Left lobe of liver (tissue), 2 donors: ENCODE measurements around the gene ZCCHC7. TPM values are rescaled to one million over a fixed set of nuclear protein-coding genes. Genes with fewer than 3 reads are reported as not detected.
"Not testable (repeated sequence)": the region's sequence is repeated elsewhere in the genome, so short reads cannot be mapped to it uniquely, and the experiment has no call there.

Experiments used
- ATAC-seq: fragments of 200-7000 bp; cut with Tn5 transposase; one replicate; pipeline ENCODE4 v1.9.1; 2020; ENCODE audit warnings: mild to moderate bottlenecking, moderate library complexity
- DNase-seq: peaks from one replicate; pipeline ENCODE4 v3.0.0-alpha.2; 2020; ENCODE audit warnings: low spot score
- total RNA-seq: library from RNA; stranded (reverse); gene quantifications from one replicate; pipeline ENCODE4 v1.2.1, GENCODE V29; 2021
- donor health status: DM: no; HTN: no; CAD: no; lungs with moderate emphysema.
- donor health status: DM: no; HTN: yes; CAD: no.

Gene ZCCHC7
- total RNA-seq, 1 donor from 2014 or later = 6.5 TPM

DNA sequence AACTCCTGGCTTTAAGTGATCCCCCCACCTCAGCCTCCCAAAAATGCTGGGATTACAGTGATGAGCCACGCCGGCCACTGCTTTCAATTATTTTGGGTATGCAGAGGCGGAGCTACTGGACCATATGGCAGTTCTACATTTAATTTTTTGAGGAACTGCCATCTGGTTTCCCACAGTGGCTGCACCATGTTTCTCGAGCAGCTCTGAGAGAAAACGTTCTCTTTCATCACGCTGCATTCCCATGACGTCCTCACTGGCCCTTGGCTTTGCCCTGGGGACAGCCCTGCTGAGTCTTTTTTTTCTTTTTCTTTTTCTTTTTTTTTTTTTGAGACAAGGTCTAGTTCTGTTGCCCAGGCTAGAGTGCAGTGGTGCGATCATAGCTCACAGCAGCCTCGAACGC, 266.6 kb downstream of the ZCCHC7 start:
- no peak for ATAC-seq
- no peak for DNase-seq

DNA sequence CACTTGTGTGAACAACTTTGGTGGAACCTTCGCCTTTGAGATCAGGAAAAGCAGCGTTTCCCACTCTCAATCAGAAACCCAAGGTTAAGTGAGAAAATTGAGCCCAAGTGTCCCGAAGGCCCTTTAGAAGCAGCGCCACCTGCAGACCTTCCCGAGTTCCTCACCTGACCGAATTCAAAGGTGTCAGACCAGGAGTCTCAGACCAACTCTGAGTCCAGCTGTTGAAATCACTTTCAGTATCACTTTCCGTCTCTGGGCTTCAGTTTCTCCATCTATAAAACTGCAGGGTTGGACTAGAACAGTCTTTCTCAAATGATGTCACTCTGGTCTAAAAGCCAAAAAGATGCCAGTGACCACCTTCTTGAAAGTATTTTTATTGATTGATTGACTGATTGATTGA, 270.4 kb downstream of the ZCCHC7 start:
- ATAC-seq (peak; percentile 78), DNase-seq (no peak)

- no peak for ATAC-seq
Observed at GRCh38 chr9:37392272-37392671, 271.9 kb downstream of the ZCCHC7 start.

DNA sequence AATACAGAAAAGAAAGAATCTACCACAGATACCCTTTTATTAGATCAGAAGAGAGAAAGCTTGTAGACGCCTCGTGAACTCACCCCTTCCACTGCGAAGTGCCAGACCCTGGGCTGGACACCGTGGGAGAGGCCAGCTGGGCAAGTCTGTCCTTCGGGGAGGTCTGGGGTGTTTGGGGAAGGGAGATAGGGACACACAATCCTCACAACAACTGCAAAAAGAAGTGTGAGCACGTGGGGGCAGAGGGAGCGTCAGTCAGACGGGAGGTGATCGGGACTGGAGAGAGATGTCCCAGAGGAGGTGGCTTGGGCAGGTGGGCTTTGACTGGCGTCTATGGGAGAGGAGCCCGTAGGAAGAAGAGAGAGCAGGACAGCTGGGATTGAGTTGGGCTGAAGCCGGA, 274.9 kb downstream of the ZCCHC7 start:
- ATAC-seq (no peak), DNase-seq (no peak)

More at GRCh38 chr9:37392272-37392671, 271.9 kb downstream of the ZCCHC7 start:
- DNase-seq = no peak

DNA sequence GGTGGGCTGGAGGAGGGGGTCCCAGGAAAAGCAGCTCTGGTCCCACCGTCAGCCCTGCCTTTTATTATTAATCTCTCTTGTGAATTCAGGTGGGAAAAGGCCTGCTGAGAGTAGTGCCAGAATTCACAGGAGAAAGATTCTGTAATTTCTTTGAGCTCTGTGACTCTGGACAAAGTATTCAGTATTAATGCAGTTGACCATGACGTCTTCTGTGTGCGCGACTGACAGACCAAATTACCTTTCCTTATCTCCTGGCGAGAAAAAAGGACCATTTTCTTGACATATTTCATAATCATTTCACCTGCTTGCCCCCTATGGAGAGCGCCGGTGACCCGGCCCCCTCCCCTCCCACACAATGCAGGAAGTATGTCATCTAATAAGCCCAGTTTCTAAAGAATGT, 275.3 kb downstream of the ZCCHC7 start:
- DNase-seq (no peak), ATAC-seq (no peak)

DNA sequence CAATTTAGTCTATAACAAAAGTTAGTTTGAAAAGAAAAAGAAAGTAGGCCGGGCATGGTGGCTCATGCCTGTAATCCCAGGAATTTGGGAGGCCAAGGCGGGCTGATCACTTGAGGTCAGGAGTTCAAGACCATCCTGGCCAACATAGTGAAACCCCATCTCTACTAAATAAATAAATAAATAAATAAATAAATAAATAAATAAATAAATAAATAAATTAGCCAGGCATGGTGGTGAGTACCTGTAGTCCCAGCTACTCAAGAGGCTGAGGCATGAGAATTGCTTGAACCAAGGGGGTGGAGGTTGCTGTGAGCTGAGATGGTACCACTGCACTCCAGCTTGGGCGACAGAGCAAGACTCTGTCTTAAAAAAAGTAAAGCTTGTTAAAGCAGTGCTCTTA, 277.6 kb downstream of the ZCCHC7 start:
- not testable (repeated sequence) for ATAC-seq, DNase-seq

- ATAC-seq (no peak), DNase-seq (no peak)
Observed at GRCh38 chr9:37398464-37399025, 278.2 kb downstream of the ZCCHC7 start.

DNA sequence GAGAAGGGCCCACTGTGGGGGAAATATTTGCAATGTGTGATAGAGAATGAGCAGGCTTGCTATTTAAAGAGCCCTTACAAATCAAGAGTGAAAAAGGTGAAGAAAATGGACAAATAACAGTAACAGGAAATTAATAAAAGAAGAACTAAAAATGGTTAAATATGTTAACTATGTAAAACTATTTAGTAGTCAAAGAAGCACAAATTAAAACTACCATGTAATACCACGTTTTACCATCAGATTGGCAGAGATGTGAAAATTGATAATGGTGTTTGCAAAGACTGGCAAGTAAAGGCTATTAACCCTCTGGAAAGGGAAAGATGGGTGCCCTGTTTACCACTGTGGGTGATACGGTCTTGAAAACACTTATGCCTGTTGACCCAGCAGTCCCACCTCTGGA, 279.0 kb downstream of the ZCCHC7 start:
- no peak for ATAC-seq
- no peak for DNase-seq

DNA sequence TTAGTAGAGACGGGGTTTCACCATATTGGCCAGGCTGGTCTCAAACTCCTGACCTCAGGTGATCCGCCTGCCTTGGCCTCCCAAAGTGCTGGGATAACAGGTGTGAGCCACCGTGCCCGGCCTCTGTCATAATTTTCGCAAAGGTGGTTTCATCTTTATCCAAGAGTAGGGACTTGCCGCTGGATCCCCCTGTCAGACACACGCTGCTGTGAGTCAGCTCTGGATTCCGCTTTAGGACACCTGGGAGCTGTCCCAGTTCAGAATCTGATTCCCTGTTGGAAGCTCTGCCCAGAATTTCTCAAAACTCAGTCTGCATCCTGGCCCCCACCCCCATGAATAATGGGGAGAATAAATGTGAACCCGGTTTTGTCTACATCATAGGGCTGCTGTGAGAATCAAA, 284.2 kb downstream of the ZCCHC7 start:
- ATAC-seq = no peak
- no peak for DNase-seq

DNA sequence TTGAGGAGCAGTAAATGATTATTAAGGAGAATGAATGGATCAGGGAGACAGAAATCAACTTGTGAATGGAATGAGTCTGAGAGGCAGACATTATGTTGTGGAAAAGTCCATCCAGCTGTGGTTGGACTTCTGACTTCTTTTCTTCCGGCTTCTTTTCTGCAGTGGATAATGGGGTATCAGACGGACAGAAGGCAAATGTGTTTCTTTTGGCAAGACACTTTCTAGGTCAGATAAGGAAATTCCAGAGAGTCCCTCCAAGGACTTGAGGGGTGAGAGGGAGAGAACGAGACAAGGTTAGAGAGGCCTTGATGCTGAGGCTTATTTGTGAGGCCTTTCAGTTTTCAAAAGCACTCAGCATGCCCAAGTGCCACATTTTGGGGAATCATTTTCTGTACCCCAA, 285.0 kb downstream of the ZCCHC7 start:
- ATAC-seq = no peak

DNA sequence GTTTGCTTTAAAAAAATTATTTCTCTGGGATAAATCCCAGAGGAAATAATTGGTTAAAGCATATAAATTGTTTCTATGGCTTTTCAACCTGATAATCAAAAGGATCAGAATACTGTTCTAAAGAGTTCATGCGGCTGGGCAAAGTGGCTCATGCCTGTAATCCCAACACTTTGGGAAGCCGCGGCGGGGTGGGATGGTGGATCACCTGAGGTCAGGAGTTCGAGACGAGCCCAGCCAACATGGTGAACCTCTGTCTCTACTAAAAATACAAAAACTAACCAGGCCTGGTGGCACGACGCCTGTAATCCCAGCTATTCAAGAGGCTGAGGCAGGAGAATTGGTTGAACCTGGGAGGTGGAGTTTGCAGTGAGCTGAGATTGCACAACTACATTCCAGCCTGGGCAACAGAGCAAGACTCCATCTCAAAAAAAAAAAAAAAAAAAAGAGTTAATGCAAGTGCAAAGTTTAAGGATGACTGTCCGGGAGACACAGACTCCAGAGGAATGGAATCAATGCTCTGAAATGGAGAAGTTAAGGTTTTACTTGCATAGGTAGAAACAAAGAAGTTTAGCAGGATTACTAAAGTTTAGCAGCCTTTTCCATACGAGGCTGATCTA, 285.5 kb downstream of the ZCCHC7 start:
- DNase-seq (no peak), ATAC-seq (no peak)

More for the DNA sequence above, 285.0 kb downstream of the ZCCHC7 start:
- no peak for DNase-seq

DNA sequence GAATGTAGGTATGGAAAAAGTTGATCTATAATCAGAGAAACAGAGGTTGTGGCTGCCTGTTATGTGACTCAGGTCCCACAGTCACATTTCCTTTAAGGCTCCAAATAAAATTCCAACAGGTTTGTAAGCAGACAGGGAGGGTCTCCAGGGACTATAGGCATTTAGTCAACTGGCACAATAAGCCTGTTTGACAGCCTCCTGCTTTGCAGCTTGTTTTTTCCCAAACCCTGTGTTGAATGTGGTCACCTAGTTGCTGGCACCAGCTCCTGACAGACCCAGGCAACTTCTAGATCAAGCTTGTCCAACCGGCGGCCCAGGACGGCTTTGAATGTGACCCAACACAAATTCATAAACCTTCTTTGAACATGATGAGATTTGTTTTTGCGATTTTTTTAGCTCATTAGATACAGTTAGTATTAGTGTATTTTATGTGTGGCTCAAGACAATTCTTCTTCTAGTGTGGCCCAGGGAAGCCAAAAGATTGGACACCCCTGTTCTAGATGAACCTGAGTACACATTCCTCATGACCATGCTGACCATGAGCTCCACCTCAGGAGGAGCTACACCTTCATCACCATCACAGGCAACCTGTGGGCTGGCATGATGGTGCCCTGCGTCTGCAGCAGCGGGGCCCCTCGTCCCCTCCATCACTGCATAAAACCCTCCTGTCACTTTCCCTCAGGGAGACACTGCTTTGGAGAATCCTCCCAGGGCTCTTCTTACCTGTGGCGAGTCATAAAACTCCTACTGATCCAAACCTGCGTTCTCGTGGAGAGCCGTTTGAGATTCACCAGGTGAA, 286.4 kb downstream of the ZCCHC7 start:
- DNase-seq = no peak
- ATAC-seq = no peak

- ATAC-seq (no peak), DNase-seq (no peak)
Observed at GRCh38 chr9:37407468-37407867, 287.1 kb downstream of the ZCCHC7 start.

Other genes with a start within 250 kb of the ZCCHC7 start
- gene PAX5, start 86.3 kb upstream of the ZCCHC7 start, total RNA-seq = 0.05 TPM